DLD1 (cell line): ENCODE results near the gene SLC25A11.

ENCODE experiments used
- in situ Hi-C: cut with HindIII; loops from 2 replicates; pipeline ENCODE4 v1.10.0; 2017; ENCODE audit warnings: low sequenced_read_pairs

The SLC25A11 gene

DNA sequence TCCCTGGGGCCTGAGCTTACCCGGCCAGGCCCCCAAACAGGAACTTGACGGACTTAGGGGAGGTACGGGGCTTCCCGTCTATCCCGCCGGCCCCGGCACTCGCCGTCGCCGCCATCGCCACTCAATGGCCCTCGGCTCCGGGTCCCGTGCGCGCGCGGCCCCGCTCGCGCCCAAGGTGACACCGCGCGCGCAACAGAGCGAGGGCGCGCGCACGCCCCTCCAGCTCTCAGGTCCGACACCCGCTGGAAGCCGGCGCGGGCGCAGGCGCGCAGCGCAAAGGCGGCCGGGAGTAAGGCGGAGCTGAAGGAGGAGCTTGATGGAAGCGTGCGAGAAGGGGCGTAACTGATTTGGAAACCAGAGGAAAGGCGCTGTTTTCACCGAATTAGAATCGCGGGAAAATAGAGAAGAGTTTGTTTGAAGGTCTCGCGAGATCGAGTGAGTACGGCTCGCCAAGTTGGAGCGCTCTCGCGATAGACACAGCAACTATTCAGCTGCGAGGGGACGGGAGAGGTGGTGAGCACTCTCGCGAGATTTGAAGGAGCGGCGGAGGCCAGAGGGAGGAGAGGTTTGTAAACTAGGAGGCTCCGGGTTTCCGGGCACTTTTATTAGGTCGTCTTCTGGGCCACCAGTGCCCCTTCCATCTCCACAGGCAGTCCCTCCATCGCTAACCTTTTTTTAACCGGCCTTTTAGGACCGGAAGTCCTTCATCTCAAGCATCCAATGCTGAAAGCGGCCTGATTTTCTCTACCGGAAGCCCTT, at the start of gene SLC25A11, which contains the start of gene RNF167:
SLC25A11 (minus strand) TSS at position 251 of the 759 bp plus-strand sequence; CDS start at position 115, 136 bp downstream.
RNF167 (plus strand) TSS at position 473 of the 759 bp plus-strand sequence. CDS start 642 bp downstream, outside the sequence.
- in situ Hi-C loops: no loop called here

DNA sequence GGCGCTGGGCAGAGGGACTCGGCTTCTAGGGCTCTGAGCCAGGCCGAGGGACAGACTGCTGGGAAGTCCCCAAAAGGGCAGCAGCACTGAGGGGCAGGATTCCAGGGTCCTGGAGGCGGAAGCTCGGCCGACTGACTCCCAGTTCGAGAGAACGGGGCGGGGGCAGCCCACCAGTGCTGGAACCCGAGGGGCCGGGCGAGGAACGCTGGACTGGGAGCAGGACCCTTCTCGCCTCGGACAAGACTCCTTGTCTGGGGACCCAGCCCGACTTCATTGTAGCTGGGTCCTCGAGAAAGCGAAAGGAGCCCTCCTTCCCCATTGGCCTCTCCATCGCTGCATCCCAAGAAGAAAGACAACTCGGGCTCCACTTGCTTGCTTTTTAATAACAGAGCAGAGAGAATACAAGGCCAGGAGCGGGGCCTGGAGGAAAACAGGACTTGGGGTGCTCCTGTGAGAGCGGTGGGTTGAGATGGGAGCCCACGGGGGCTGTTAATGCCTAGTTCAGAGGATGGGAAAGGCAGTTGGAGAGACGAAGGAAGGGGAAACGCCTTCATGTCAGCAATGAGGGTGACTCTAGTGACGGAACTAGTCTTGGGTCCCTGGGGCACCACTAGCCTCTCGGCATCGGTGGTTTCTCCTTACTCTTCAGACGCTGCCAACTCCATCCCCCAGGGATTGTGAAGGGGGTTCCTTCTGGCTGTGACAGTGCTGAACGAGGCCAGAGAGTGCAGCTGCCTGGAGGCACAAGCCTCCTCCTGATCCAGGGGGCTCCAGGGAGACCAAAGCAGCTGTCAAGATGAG, 48.1 kb upstream of the SLC25A11 start:
- in situ Hi-C loops: no loop called here

DNA sequence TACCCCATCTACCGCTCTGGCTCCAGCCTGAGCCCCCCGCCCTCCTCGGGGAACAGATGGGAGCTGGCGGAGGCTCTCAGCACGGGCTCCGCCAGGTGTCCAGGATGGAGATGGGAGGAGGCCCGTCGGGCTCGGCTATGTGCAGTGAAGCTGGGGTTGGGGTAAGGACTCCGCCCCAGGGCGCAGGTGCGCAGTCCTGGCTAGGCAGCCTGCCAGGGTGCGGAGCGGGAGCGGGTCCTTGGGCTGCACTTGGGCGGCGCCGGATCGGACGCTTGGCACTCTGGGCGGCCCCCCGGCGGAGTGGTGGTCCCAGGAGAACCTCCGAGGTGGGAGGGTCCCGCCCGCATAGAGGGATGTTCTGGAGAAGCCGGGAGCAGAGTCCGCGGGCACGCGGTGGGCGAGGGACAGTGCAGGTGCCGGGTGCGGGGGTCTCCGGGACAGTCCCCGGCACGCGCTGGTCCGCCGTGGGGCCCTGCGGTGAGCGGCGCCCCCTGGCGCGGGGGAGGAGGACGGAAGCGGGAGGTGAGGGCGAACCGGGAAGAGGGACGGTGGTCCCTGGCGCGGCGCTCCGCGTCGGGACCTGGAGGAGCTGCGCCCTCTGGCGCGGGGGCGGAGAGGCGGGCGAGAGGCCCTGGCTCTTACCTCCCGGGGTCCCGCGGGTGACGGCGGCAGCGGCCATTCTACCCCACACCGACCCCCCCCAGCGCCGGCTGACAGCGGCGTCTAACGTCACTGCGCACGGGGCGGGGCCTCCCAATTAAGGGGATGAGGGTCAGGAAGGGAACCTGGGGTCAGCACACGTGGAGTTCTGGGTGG, 47.3 kb upstream of the SLC25A11 start, which contains the start of gene CAMTA2:
CAMTA2 (minus strand) TSS at position 725 of the 816 bp plus-strand sequence. CDS start 1,453 bp downstream, outside the sequence.
- in situ Hi-C loops: no loop called here

DNA sequence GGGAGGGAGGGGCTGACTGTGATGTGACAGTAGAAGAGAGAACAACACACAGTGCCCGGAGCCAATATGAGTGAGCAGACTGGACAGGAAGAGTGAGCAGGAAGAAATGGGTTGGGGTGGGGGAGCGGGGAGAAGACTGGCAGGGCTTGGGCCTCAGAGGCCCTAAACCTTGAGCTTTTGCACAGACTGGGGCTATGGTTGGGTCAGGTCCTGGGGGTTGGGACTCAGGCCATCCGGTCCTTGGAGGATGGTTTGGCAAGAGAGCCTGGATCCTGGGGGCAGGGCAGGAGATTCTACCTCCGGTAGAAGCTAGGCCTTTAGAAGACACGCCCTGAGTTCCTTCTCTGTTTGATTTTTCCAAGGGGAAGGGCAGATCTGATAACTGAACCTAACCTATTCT, 46.6 kb upstream of the SLC25A11 start:
- in situ Hi-C loops: no loop called here

GRCh38 chr17:4982305-4982704, 42.5 kb upstream of the SLC25A11 start:
- in situ Hi-C loops: no loop called here

DNA sequence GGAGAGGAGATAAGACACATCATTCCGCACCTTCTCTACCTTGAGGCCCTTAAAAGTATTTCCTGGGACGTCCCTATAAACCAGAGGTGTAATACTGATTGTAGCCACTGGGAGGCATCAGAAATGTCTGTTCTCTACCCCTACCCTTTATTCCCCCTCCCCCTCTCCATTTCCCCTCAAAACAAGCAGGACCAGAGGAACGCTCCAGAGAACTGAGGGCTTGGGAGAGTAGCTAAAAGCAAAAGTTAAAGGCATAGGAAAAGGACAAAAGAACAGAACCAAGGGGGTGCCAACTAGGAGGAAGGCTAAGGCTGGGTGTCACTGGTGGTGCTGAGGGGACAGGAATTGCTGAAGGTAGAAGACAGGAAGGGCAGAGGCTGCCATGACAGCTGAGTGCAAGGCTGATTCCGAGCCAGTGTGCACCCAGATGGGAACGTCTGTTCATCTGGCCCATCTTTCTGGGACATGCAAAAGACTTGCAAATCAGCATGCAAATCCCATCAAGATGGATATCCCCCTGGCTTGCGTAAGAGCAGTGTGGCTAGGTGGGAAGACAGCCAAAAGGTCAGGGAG, 40.9 kb upstream of the SLC25A11 start:
- in situ Hi-C loops: no loop called here

DNA sequence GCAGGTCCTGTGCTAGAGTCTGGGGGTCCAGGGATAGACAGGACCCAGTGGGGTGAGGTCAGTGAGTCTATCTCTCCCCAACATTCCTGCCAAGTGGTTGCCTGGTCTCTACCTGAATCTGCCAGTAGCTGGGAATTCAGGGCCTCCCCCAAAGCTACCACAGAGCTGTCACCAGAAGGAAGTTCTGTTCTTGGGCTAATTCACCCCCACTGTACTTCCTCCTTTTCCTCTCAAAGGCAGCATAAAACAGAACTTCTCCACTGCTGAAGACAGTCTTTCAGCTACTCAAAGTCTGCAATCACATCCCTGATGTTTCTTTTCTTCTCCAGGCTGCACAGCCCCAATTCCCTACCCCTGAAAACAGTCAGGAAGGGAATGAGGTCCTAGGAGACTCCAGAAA, 38.9 kb upstream of the SLC25A11 start:
- in situ Hi-C loops: no loop called here

DNA sequence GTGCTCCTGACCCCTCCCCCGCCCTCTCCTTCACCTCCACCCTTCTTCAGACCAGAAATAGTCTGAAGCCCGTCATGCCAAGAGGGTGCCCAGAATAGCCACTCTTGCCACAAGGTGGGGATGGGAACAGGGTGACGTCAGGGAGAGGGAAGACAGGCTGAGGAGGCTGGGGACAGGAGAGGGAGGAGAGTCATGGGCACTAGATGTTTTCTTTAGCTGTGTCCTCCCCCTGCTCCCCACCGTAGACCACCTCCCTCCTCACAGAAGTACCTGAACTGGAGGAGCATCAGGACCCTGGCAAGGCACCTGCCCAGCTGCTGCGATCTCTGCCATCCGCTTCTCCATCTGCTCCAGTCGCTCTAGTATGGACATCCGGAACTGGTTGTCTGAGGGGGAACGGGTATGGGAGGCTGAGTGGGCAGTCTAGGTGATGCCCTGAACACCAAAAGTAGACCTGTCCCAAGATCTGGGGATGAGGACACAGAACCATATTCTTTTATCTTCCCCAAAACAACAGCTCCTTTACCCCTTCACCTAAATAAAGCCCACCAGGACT, 34.3 kb upstream of the SLC25A11 start:
- in situ Hi-C loops: no loop called here

GRCh38 chr17:4973256-4974114, 33.6 kb upstream of the SLC25A11 start:
- in situ Hi-C loops: no loop called here

GRCh38 chr17:4972752-4973151, 32.9 kb upstream of the SLC25A11 start:
- in situ Hi-C loops: no loop called here

DNA sequence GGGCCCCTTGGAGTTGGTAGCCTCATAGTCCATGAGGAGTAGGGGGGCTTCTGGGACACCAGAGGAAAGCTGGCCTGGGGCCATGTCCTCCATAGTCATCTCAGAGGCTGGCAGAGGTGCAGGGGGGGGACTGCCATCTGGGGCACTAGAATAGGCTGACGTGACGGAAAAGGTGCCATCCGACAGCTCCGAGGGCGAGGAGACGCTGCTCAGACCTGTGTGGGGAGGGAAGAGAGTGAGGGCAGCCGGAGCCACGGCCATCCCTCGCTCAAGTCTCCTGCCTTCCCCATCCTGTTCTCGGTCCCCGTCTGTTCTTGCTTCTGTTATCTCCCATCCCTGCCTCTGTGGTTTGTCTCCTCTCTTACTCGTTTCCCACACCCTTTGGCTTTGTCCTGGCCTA, 32.5 kb upstream of the SLC25A11 start:
- in situ Hi-C loops: no loop called here

DNA sequence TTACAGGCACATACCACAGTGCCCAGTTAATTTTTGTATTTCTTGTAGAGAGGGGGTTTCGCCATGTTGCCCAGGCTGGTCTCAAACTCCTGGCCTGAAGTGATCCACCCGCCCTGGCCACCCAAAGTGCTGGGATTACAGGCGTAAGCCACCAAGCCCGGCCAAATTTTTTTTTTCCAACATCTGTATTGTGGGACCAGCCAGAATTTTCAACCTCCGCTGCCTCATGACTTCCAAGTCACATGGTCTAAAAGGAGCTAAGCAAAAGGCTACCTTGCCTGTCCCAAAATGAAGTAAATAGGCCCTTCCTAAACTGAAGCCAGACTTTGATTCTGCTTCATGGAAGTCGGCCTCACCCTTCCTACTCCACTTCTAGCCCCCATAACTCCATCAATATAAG, 32.0 kb upstream of the SLC25A11 start:
- in situ Hi-C loops: no loop called here

- in situ Hi-C loops: no loop called here
Measured at GRCh38 chr17:4970273-4970672, 30.4 kb upstream of the SLC25A11 start.

DNA sequence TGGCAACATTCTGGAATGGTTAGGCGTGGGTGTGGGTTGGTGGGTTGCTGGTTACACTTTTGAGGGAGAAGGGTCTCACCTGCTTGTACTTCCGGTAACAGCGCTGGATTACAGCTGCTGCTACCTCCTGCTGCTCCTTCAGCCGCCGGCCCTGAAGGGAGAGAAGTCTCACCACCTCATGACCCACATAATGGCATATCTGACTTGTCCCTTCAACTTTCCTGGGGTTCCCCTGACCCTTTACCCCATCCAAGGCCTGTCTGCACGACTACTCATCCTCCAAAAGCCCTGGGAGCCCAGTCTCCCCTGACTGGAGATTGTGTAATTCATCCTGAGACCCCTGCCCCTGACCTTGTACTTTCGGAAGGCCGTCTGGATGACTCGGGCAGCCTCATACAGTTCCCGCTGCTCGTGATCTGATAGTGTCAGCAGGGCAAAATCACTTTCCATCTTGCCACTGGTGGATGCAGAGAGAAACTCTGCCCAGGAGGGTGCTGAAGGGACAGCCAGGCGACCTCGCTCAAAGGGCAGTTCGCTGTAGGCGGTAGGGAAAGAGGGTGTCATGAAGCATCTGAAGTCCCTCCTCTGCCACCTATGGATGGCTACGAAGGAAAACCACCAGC, 29.8 kb upstream of the SLC25A11 start:
- in situ Hi-C loops: no loop called here

- in situ Hi-C loops: no loop called here
Measured at GRCh38 chr17:4969047-4969550, 29.3 kb upstream of the SLC25A11 start.

GRCh38 chr17:4968486-4969046, 28.7 kb upstream of the SLC25A11 start:
- in situ Hi-C loops: no loop called here

- in situ Hi-C loops: no loop called here
Measured at GRCh38 chr17:4967539-4968485, 28.0 kb upstream of the SLC25A11 start, which contains the start of gene SPAG7. Gene SPAG7 (minus strand): TSS chr17:4967817. CDS start chr17:4967804, 13 bp downstream.
